ENCODE measurements around the gene VILL. TPM values are rescaled to one million over a fixed set of nuclear protein-coding genes. Genes with fewer than 3 reads are reported as not detected.

The VILL gene
- total and polyA plus RNA-seq, 2 of the 8 experiments (the other 6 are each of a cell fraction or from before 2014, with no cell fraction given), result 4.1 to 4.2 TPM

- Histone ChIP-seq H2BK20ac (ENCODE audit: low read length) (no peak overlapping the region), H2AK5ac (ENCODE audit: low read depth, low read length) (no peak overlapping the region), H3K4me3 (ENCODE audit: extremely low read depth in 1 of 4, insufficient read depth in 2 of 4, low read depth in 3 of 4, low read length in 4 of 4) (no peak overlapping the region), H4K91ac (replicated peaks; ENCODE audit: insufficient read length, low read length) (no peak overlapping the region), H2AFZ (ENCODE audit: low read length) (no peak overlapping the region), H3K4me1 (replicated peaks in 1 of 4; ENCODE audit: control insufficient read depth in 3 of 4, insufficient read depth in 4 of 4, low read length in 3 of 4) (peaks cover 0 to 3% (median 3%) of the 10 kb centered on the region in 4 experiments; a peak in 3 of 7 replicates), H2BK15ac (ENCODE audit: low read length) (no peak overlapping the region), H4K5ac (ENCODE audit: insufficient read length, low read depth, low read length) (no peak overlapping the region), H3K9me3 (ENCODE audit: insufficient read depth in 2 of 2, low read depth in 1 of 2, low read length in 1 of 2) (no peaks in the 10 kb centered on the region), H3K4ac (replicated peaks; ENCODE audit: insufficient read length, low read depth, low read length) (no peak overlapping the region), H3K79me2 (ENCODE audit: control insufficient read depth in 1 of 2, insufficient read depth in 2 of 2, low read length in 2 of 2) (no peaks in the 10 kb centered on the region), H3K9ac (replicated peaks in 1 of 4; ENCODE audit: extremely low read depth in 1 of 4, low read depth in 3 of 4, low read length in 3 of 4) (no peak overlapping the region), H3K23me2 (ENCODE audit: low read depth, low read length) (no peaks in the 10 kb centered on the region), H3K23ac (ENCODE audit: insufficient read length) (no peak overlapping the region), H4K20me1 (replicated peaks in 1 of 2; ENCODE audit: control insufficient read depth in 1 of 2, insufficient read depth in 2 of 2, low read length in 2 of 2) (no peaks in the 10 kb centered on the region), H4K8ac (ENCODE audit: extremely low read depth, insufficient read depth, low read length) (no peak overlapping the region), H2BK5ac (ENCODE audit: low read depth, low read length) (peak overlapping the region; percentile 36; the same call in 1 of the 2 replicates), H2BK120ac (replicated peaks; ENCODE audit: low read depth, low read length) (no peak overlapping the region), H3K14ac (ENCODE audit: insufficient read length) (no peak overlapping the region), H3K27ac (ENCODE audit: low read depth, low read length) (no peak overlapping the region), H3K27me3 (replicated peaks in 1 of 4; ENCODE audit: control insufficient read depth in 3 of 4, extremely low read depth in 1 of 4, insufficient read depth in 3 of 4, low read length in 3 of 4) (no peaks in the 10 kb centered on the region), H2BK12ac (ENCODE audit: low read depth, low read length) (no peak overlapping the region), H3K18ac (ENCODE audit: extremely low read depth, low read length) (no peak overlapping the region), H3K4me2 (ENCODE audit: insufficient read depth in 1 of 2, low read depth in 2 of 2, low read length in 2 of 2) (no peak overlapping the region), H3K36me3 (ENCODE audit: control insufficient read depth in 2 of 4, insufficient read depth in 4 of 4, low read length in 3 of 4) (no peaks in the 10 kb centered on the region; a peak in 1 of 8 replicates), H3K56ac (replicated peaks; ENCODE audit: insufficient read length, low read depth, low read length) (no peak overlapping the region), H3K79me1 (ENCODE audit: low read depth, low read length) (no peaks in the 10 kb centered on the region; the same call in 1 of the 2 replicates)
- CTCF ChIA-PET (ENCODE audit: partially characterized antibody), result interaction anchor here (0.7 to 4.1 kb wide), 14 partner anchors 9 to 475 kb away, joined by 3 to 32 read pairs (median 3); no protein-coding TSS in a partner anchor
- WGBS, 2 experiments (ENCODE audit: extremely low coverage in 1 of 2, insufficient coverage in 1 of 2, insufficient read length in 1 of 2, insufficient replicate concordance in 2 of 2, low coverage in 1 of 2, low lambda C conversion rate in 2 of 2, missing lambda C conversion rate in 1 of 2), result 85% methylated on average over 6 of the region's 6 CpGs; no CpG with 5 or more reads in 1 of the 2 experiments
- POLR2A ChIA-PET (ENCODE audit: partially characterized antibody), result interaction anchor here (1.0 kb wide), 1 partner anchor 13 kb away, joined by 3 read pairs; no protein-coding TSS in a partner anchor
- FAIRE-seq (no peak), DNase-seq (ENCODE audit: low read depth in 1 of 2, low spot score in 2 of 2) (no peak)
- TF ChIP-seq RNF2 (IDR thresholded peaks at IDR 0.05; ENCODE audit: borderline replicate concordance, low read depth, low read length, missing control alignments, poor library complexity, severe bottlenecking), result no peak
- TF ChIP-seq CREB1 (IDR thresholded peaks at IDR 0.05), result no peak
- no peak for TF ChIP-seq JUN (IDR thresholded peaks at IDR 0.05; ENCODE audit: low read depth, low read length)
- no peak for TF ChIP-seq SP4 (IDR thresholded peaks at IDR 0.05; ENCODE audit: low read length)
- no peak for TF ChIP-seq RXRA (IDR thresholded peaks at IDR 0.05; ENCODE audit: insufficient read depth, low read depth, low read length)
- no peak for TF ChIP-seq ZNF274 (IDR thresholded peaks at IDR 0.05; ENCODE audit: borderline replicate concordance, extremely low read depth, low read length)
- no peak for TF ChIP-seq TAF7 (optimal IDR thresholded peaks at IDR 0.05; ENCODE audit: borderline replicate concordance, low read depth, low read length)
- no peak for TF ChIP-seq POLR2A (IDR thresholded peaks at IDR 0.05; ENCODE audit: control extremely low read depth in 1 of 2, low read depth in 2 of 2, low read length in 2 of 2)
- TF ChIP-seq, protein P1, sequence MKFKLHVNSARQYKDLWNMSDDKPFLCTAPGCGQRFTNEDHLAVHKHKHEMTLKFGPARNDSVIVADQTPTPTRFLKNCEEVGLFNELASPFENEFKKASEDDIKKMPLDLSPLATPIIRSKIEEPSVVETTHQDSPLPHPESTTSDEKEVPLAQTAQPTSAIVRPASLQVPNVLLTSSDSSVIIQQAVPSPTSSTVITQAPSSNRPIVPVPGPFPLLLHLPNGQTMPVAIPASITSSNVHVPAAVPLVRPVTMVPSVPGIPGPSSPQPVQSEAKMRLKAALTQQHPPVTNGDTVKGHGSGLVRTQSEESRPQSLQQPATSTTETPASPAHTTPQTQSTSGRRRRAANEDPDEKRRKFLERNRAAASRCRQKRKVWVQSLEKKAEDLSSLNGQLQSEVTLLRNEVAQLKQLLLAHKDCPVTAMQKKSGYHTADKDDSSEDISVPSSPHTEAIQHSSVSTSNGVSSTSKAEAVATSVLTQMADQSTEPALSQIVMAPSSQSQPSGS (IDR thresholded peaks at IDR 0.05; ENCODE audit: low read length), result no peak
- TF ChIP-seq KDM1A (IDR thresholded peaks at IDR 0.05; ENCODE audit: borderline replicate concordance, low read length), result no peak
- TF ChIP-seq TCF12 (IDR thresholded peaks at IDR 0.05; ENCODE audit: low read depth, low read length), result no peak
- no peak for TF ChIP-seq SAP30 (IDR thresholded peaks at IDR 0.05; ENCODE audit: insufficient read depth, insufficient replicate concordance, low read length)
Measured at GRCh38 chr3:37954881-37955280, 35.7 kb upstream of the VILL start.
